Globus pallidus (tissue), 1 donor: ENCODE results near the gene PTCD2.
"Not testable (repeated sequence)": the region's sequence is repeated elsewhere in the genome, so short reads cannot be mapped to it uniquely, and the experiment has no call there.

Experiments
- DNase-seq: peaks from one replicate; pipeline ENCODE4 v3.0.0-alpha.2; 2015; ENCODE audit warnings: low spot score

The PTCD2 gene

DNA sequence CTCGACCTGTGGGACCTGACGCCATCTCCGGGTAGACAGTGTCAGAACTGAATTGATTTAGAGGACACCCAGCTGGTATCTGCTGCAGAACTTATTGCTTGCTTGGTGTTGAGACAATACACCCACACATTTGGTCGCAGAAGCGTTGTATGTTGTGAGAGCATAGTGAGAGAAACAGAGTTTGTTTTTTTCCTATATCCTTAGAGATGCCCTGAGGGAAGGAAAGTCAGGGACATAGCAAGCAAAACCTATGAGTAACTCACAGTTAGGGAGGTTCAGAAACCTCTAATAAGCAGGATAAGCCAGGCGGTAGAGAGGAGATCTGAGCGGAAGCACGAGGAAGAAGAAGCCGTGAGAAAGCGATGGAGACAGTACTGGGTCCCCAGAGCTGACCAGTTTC, 59.8 kb downstream of the PTCD2 start:
- DNase-seq: no peak

DNA sequence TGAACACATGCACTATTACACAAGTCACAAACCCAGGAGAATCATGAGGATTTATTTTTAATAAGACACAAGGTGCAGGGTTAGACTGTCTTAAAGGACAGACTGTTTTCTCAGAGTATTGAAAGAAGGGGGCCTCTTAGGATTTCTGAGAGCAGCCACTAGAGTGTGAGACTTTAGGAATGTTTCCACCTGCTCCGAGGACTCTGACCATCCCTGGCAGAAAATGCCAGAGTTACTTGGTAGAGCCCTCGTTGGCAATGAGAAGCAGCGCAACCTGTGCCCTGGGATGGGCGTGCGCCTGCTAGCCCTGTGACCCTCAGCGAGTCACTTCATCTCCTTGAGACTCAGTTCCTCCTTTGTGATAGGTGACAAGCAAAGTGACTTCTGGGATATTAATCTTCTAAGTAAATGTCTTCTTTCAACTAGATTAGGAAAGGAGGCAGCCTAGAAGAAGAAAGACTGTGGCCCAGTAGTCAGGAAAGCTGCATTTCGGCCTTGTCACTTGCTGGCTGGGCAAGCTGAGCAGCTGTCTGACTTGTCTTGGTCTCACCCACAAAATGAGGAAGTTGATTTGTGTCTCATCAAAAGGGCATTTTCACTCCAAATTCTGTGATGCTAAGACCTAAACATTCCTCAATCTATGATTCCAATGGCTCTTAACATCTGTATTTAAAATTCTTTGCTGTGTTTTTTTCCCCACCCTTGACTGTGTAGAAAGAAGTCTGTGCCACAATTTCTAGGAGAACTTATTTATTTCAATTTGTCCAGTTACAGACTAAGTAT, 60.5 kb downstream of the PTCD2 start:
- DNase-seq: no peak

DNA sequence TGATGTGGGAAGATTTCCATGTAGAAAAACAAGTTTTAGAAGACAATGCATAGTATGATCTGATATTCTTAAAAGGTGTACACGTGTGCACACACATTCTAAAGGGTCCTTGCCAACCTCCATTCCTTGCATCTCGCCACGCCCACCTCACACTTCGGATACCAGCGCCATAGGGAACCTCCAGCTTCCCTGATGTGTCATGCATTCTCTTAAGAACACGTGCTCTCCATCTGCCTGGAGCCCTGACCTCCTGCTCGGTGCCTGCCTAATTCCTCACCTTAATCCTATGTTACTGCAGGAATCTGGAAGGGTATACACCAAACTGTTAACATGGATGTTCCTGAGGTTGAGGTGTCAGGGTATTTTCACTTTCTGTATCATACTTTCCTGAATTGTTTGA, 63.1 kb downstream of the PTCD2 start:
- DNase-seq: no peak

DNA sequence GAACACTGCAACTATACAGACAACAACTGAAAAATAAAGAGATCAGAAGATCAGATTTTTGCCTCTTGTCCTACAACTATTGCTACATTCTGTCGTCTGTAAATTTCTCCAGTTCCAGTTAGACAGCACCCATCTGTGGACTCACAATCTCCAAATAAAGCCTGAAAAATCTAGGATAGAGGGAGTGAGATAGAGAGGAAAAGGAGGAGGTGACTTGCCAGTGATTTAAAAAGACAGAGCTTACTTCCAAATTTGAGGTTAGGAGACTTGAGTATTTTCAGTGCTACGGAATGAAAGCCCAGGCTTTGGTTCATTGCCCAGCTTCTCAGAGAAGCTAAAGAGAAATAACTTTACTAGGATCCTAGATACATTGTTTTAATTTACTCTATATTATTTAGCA, 63.6 kb downstream of the PTCD2 start:
- no peak for DNase-seq

DNA sequence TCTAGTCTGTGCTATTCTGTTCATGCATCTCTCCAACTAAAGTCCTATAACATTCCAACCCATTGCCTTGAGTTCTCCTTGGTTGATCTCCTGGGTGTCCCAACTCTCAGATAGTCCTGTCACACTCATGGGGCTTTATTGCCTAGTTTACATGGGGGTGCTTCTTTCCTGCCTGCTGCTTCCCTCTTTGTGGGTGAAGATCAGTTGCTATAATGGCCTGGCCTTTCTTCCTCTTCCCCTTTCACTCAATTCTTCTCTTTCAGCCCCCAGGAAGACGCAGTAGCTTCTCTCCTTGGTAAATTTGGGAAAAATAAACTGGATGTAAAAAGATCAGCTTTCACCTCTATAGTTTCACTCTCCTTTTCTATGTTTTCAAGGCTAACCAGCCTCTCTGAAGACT, 66.5 kb downstream of the PTCD2 start:
- peak; percentile 25 for DNase-seq

DNA sequence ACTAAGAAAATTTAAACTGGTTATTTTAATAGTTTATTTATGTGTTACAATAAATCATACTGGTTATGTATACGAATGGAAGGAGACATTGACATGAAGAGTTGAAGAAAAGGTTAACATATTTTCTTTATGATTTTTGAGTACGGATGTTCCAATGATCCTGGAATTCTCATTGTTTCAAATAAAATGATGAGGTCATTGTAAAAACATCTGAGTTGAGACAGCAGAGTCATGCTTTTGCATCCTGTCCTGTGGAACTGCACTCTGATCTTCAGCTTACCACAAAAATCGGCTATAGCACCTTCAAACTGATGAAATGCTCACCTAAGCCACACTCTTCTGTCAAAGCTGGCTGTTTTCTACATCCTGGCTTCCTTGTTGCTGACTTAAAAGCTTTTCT, 67.8 kb downstream of the PTCD2 start:
- DNase-seq: no peak

DNA sequence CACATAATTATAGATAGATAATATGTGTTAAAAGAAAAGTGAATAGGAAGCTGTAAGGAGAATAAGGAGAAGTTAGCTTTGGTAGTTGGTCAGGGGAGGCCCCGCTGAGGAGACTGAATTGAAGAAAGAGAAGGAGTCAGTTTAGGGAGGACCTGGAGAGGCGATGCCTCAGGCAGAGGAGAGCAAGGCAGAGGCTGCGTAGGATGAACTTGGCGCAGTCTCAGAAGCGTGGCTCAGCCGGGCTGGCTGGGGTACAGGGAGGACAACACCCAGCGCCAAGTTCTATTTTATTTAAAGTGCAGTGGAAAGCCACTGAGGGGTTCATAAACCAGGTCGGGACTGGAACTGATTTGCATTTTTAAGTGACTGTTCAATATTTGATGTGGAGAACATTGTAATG, 68.5 kb downstream of the PTCD2 start:
- DNase-seq: no peak

DNA sequence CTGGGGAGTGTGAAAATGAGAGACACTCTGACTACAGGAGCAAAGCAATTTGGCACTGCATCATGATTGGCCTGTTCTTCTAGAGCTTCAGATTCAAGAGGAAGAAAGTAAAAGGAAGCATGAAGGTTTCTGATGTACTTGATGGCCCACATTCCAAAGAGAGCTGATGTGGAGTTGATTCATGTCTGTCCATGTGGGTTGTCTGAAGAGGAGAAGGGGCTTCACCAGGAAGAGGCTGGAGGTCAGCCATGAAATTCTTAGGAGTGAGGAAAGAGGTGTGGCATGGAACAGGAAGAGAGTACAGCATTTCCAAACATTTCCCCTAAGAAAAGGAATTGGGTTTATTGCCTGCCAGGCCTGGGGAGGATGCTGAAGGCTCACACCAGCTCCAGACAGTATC, 70.7 kb downstream of the PTCD2 start:
- no peak for DNase-seq

DNA sequence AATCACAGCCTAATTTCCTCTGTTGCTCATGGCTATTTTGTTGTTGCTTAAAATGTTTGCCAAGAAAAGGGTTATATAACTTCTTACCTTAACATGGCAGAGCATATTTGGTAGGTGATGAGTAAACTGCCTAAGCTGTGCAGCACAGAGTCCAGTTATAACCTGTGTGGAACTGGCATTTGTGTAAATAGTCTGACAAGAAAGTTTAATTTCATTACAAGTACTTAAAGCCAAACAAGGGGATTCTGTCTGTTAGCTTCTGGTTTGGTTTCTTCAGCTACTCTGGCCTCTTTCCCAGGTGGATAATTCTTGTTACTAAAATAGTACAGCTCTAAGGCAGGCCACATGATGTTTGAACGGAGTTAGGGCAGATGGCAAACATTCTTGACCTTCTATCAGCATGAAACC, 72.2 kb downstream of the PTCD2 start:
- DNase-seq: no peak

DNA sequence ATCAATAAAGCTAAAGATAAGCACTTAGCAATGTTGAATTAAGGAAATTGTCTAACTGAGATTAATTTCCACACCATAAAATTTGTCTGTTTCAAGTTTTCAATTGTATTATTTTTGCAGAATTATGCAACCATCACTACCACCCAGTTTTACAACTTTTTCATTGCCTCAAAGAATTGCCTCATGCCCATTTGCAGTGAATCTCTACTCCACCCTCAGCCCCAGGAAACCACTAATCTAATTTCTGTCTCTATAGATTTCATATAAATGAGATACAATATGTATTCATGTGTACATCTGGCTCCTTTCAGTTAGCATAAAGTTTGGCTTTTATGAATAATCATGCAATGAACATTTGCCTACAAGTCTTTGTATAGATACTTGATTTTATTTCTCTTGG, 72.9 kb downstream of the PTCD2 start:
- DNase-seq: no peak

DNA sequence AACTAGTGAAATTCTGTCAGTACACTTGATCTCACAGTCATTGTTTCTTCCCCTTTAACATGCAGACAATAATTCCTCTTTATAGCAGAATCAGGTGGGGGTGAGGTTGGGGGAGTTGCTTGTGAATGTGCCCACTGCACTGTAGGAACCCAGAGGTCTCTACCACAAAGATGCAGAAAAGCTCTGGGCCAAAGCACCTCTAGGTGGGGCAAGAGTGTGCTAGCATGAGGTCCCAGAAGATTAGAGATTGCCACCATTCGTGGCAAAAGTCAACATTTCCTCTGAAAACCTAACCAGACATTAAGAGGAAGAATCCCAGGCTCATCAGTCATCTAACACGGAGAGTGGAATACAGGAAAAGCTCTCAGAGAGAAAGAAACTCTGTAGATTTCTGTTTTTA, 74.5 kb downstream of the PTCD2 start:
- no peak for DNase-seq

DNA sequence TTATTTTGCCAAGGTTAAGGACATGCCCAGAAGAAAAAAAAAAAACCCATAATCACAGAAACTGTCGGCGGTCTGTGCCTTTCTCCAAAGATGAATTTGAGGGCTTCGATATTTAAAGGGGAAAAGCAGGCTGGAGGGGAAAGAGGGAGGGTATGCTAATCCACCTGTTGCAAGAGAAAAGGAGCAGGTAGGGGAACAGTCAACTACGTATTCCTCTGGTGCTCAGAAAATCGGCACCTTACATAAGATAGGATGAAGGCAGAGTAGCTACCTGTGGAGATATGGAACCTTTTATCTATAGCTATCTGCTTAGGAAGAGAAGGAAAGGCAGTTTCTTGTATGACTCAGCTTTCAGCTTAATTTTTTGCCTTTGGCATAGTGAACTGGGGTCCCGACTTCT, 77.7 kb downstream of the PTCD2 start:
- no peak for DNase-seq

DNA sequence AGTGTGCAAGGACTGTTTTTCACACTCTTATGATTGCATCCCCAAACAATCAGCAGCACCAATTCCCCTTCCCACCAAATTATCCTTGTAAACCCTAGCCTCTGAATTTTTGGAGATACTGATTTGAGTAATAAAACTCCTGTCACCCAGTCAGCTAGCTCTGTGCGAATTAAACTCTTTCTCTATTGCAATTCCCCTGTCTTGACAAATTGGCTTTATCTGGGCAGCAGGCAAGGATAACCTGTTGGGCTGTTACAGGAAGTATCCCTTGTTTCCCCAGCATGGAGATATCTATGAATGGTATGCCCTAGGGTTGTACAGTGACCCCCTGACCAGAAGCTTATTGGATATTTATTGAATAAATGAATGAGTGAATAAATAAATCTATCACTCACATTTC, 80.8 kb downstream of the PTCD2 start:
- DNase-seq: no peak

DNA sequence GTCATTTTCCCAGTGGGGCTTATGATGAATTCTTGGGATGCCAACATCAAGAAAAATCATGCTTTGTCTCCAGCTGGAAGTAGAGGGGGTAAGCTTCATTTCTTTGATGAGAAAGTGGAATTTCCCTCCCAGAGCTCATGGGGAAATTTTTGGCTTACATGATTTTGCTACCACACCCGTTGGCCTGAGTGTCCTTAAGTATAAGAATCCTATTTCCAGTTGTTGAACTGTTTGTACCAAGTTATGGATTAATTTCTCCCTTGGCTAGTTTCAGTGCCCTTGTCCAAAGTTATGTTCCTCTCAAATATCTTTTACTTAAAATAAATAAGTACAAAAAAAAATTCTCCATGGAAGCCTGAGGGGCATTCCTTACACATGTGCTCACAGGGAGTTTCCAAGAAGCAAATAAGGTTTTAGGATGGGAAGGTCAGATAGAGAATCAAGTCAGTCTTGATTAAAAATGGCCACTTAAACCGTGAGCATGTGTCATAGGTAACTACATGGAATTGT, 82.3 kb downstream of the PTCD2 start:
- DNase-seq: no peak

DNA sequence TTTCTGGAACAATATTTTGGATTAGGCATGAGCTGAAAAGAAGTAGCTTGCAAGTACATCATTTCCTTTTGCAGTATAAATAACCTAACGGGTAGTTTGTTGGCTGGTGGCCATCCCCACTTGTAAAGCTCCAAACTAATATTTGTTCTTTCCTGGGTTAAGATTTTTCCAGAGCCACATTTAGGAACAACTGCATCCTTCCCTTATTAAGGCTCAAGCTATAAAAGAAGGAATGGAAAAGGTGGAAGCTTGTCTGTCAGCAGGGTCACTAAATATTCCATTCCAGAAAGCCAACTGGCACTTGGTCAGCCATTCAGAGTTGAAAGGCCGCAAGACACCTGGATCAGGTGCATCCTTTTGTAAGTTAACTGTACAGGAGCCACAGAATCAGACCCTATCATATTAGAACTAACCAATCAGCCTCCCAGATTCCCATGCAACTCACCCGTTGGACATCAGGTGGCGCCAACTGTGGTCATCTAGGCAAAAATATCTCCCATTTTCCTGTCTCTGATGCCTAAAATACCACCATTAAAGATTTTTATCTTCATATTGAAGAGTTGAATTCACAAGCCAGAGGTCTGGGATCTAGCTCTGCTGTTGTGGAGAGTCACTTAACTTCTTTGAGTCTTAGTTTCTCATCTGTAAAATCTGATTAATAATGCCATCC, 82.9 kb downstream of the PTCD2 start:
- no peak for DNase-seq

DNA sequence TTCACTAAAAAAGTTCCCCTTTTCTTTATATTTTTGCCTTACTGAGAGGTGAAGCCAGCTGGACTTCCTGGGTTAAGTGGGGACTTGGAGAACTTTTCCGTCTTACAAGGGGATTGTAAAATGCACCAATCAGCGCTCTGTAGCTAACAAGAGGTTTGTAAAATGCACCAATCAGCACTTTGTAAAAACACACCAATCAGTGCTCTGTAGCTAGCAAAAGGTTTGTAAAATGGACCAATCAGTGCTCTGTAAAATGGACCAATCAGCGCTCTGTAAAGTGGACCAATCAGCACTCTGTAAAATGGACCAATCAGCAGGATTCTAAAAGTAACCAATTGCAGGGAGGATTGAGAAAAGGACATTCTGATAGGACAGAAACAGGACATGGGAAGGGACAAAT, 84.6 kb downstream of the PTCD2 start:
- DNase-seq: not testable (repeated sequence)

DNA sequence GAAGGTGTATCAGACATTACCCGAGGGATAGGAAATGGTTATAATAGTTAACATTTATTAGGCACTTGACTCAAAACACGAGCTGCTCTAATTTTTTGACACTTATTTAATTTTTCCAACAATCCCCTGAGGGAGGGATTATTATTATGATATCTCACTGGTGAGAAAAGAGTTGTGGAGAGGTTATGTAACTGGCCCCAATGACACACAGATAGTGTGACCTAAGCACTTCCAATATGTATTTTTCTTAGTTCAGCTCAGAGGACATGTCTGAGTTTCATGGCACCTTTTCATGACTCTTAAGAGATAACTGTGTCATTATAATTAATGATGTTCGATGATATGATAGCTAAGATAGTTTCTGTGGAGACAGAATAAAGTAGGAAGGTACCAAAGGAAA, 86.9 kb downstream of the PTCD2 start:
- no peak for DNase-seq

DNA sequence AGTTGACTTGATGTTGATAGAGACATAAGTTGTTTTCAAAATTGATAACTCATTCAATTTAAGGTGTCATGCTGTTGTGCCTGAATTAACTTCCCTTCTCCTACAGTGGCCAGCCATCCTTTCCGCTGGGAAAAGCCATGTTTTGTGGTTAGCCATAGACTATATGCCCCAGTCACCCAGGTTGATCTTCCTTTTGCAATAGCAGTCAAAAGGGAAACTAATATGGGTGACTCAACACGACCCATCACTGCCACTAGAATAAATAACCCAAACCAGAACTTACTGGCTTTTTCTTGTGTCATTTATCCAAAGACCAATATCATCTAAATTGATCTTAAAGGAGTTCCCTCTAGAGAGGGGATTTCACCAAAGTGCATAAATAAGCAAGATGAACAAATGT, 87.4 kb downstream of the PTCD2 start:
- no peak for DNase-seq

DNA sequence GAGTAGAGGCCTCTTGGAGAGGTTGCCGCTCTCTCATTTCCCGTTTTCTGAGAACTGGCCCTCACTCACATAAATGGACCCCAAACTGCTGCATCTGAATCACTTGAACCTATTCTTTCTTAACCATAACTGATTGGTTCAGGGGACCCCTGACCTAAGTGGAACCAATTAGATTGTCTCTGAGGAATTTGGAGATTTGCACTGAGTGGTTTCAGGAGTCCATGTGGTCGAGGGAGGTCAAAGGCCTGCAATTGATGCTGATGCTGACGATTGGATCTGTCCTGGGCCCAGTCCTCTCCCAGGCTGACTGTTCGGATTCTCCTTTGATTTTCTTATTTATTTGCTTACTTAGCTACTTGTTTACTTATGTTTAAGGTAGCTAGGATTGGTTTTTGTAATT, 88.0 kb downstream of the PTCD2 start:
- DNase-seq: no peak

DNA sequence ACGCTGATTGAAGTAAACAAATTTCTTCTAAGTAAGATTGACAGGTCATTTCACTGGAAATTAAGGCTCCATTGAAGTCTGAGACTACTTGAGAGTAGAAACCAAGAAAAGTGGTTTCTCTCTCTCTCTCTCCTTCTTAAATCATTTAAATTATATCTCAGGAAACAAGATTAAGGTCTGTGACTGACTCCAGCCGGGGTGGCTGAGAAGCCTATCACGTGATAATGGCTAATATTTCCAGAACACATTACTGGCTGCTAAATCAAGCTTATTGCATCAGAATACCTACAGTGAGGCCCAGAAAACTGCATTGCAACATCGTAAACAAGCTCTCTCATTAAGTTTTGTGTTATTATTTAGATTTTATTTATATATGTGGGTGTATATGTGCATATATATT, 88.4 kb downstream of the PTCD2 start:
- DNase-seq: no peak

DNA sequence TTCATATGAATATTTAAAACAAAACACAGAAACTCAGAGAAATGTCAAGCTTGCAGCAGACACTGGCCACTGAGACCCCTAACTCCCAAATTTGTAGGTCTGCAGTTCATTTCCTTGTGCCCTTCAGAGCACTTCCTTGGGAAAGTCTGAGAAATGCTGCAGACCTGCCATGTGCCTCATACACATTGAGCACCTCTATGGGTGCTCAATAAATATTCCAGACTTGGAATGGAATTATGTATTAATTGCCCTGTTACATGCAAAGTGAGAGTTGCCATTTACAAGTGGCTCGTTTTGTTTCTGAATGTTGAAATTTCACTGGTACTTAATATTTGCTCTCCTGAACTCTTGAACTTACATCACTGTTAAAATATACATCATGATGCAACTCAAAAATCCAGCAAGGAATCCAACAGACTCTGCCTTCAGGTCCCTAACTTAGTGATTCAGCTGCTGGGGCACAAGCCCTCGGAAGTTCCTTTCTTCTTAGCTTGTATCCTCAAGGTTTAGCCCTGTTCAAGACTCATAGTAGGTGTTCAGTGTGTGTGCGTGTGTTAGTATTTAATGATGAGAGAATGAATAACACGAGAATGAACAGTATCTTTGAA, 90.6 kb downstream of the PTCD2 start:
- DNase-seq: no peak

DNA sequence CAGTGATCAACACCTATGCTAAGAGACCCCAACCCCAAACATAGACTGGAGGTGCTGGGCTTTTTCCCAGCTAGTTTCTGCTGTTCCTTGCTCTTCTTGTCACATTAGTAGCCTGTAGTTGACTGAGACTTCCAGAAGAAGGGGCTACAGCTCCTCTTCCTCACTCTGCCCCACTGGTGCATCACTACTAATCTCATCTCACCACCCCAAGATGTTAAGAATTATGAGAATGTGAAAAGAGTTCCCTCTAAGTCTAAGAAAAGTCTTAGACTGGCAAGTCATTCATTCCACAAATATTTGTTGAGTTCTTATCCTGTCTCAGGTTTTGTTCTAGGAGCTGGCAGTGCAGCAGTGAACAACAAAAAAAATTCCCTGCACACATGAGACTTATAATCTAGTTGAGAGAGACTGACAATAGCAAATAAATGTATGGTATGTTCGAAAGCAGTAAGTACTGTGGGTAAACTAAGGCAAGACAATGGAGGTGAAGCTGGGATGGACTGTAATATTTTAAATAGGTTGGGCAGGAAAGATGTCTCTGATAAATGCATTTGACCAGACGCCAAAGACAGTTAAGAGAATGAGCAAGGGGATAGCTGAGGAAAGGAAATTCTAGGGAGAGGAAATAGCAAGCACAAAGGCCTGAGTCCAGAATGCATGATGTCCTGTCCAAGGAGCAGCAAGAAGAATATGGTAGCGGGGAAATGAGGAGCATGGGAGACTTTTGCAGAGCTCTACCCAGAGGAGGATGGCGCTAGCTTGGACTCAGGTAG, 92.3 kb downstream of the PTCD2 start:
- DNase-seq: no peak
